Measurements from ENCODE around the gene TAPT1. TPM values are rescaled to one million over a fixed set of nuclear protein-coding genes. Genes with fewer than 3 reads are reported as not detected.

TAPT1 gene, protein sequence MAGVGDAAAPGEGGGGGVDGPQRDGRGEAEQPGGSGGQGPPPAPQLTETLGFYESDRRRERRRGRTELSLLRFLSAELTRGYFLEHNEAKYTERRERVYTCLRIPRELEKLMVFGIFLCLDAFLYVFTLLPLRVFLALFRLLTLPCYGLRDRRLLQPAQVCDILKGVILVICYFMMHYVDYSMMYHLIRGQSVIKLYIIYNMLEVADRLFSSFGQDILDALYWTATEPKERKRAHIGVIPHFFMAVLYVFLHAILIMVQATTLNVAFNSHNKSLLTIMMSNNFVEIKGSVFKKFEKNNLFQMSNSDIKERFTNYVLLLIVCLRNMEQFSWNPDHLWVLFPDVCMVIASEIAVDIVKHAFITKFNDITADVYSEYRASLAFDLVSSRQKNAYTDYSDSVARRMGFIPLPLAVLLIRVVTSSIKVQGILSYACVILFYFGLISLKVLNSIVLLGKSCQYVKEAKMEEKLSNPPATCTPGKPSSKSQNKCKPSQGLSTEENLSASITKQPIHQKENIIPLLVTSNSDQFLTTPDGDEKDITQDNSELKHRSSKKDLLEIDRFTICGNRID
- 10.2 to 15.3 TPM (median 12.5 TPM) in 5 replicates for total RNA-seq (2022; extraction: Qiagen RNA extraction; ENCODE audit: low read depth)

DNA sequence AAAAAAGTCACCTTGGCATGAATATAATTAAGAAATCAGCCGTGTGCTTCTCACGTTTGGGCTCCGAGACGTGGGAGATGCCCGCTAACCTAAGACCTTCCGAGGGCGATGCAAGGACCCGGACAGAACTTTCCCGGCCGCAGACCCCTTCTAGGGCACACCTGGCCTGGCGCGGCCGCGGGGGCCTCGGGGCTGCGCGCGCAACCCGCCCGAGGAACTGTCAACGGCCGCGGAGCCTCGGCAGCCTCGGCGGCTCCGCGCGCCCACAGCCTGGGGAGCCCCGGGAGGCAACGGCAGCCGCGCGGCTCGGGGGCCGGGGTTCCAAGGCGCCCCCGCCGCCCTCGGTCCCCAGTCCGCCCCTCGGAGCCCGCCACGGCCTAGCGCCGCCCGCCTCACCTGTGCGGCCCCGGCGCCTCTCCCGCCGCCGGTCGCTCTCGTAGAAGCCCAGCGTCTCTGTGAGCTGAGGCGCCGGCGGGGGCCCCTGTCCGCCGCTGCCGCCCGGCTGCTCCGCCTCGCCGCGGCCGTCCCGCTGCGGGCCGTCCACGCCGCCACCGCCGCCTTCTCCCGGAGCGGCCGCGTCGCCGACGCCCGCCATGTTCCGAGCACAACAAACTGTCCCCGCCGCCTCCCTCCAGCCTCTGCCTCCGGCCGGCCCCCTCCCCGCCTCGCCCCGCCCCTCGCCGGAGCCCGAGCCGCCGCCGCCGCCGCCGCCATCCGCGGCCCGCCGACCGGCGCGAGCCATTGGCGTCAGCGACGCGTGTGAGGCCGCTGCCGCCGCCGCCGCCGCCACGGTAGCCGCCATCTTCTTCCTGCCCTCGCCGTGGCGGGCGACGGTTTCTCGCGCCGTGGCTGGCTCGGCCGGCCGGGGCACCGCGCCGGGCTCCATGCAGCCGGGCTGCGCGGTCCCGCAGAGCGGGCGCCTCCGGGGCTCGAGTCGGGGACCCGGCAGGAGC lies at the start of gene TAPT1:
Gene TAPT1 (minus strand): TSS at position 609 of the 953 bp plus-strand sequence. CDS start 14 bp downstream, at position 595.

Other genes with a start within 250 kb of the TAPT1 start
- gene PROM1, start 142.4 kb downstream of the TAPT1 start, total RNA-seq (2022; extraction: Qiagen RNA extraction; ENCODE audit: low read depth) = 0.03 to 0.18 TPM (median 0.07 TPM) in 4 of 5 replicates, not detected in the other

Data from A549 treated with CpdA at 1 μM for 4 hours (cell line).